Measurements from ENCODE around the gene EGLN2.

GRCh38 chr19:40806423-40807146 lies 7.6 kb downstream of the EGLN2 start:
- TF ChIP-seq POLR2A (IDR thresholded peaks at IDR 0.05) (no peak), CTCF (IDR thresholded peaks at IDR 0.05) (peak; percentile 61 to 88 (median 80))

Data from sigmoid colon (tissue), 3 donors.